NCI-H226 (cell line): ENCODE measurements around the gene EBF3.

Source experiments
- DNase-seq: peaks from one replicate; pipeline ENCODE4 v3.0.0-alpha.2; 2015

EBF3 gene

DNA sequence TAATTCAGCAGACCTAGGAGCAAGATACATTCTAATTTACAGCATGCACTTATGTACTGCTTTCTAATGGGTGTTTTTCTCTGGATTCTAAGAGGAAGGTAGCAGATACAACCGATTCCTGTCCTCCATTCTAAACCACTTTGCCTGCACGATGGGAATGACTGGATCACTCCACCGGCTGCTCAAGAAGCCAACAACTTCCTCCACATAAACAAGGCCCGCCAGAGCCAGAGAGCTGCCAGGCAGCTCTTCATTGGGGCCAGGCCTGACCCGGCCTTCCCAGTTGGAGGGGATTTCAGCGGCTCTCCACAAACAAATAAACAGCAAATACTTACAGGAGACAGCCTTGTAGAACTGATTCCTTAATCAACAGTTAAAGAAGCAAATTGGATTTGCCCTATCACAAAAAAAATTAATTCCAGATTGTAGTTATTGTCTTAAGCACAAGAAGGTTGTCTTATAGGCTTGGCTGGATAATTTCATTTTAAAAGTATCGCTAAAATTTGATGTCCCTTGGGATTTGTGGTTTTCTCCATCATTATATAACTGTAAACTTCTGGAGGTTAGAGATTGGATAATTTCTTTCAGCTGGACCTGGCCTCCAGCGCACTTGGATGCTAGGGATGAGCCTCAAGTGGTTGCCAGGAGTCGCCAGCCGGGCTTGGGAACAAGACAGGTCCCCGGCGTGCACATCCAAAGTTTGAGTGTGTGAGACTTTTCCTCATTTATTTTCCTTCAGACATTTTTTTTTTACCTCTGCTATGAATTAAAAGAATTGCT lies 20.9 kb downstream of the EBF3 start:
- DNase-seq: no peak

DNA sequence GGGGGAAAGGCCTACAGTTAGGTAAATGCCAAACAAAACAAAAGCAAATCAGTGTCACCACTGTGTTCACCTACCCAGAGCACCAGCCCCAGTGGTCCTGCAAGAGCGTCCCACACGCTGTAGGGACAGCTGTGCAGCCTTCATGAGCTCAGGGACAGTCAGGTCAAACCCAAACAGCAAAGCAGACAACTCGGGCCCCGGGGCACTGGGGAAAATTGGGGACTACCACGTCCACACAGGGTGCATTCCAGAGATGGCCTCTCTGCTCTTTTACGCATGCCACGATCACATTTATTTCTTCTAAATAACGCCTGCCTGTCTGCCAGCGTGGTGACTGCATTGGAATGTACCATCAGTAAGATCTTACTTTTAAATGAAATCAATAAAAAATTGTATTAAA lies 21.7 kb downstream of the EBF3 start:
- no peak for DNase-seq

GRCh38 chr10:129942019-129942277 lies 22.1 kb downstream of the EBF3 start:
- no peak for DNase-seq

DNA sequence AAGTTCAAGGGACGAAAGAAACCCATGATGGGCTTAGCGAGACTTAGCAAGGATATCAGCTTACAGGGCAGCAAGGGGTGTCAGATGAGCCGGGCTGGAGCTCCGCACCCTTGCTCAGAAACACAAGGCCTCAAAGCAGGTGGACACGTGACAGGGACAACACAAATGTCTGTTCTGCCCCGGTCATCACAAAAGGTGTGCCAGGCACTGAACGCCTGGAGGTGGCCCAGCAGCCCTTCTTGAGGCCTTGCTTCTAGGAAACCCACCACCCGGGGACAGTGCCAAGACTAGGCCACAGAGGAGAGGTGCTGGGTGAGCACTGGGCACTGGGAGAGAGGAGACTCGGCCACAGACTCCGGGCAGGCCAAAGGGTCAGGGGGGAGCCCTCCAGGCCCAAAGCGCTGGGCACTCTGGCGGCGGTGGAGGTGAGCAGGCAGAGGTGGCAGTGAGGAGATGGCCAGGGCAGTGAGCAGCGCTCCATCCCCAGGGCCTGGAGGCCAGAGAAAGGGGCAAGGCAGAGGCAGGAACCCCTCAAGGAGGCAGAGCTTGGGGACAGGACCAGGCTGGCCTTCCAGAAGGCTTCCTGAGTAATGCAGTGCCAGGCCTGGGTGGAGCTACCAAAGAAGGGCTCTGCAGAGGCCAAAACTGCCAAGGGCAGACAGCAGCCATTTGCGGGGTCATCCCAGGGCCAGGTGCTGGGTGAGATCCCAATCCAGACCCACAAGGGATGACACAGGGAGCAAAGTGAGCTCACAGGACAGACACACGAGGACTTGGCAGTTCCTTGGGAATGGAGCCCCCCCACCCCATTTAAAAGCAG lies 22.7 kb downstream of the EBF3 start:
- DNase-seq: no peak

- DNase-seq: no peak
These were observed 23.4 kb downstream of the EBF3 start for GRCh38 chr10:129940617-129941198.

GRCh38 chr10:129939416-129940275 lies 24.4 kb downstream of the EBF3 start:
- no peak for DNase-seq

DNA sequence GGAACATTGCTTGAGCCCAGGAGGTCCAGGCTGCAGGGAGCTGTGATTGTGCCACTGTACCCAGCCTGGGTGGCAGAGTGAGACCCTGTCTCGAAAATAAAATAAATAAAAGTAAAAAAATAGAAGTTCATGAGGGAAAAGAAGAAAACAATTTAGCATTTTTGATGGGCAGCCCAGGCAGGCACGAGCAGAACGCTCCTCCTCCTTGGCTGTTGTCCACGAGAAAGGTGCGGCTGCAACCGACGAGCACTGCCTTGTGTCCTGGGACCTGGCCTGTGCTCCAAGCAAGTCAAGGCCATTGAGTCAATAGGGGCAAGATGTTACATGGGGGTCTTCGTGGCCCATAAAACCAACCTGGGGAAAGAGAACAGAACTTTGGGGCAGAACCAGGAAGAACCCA lies 25.6 kb downstream of the EBF3 start:
- DNase-seq: no peak

GRCh38 chr10:129937351-129937751 lies 26.7 kb downstream of the EBF3 start:
- no peak for DNase-seq

DNA sequence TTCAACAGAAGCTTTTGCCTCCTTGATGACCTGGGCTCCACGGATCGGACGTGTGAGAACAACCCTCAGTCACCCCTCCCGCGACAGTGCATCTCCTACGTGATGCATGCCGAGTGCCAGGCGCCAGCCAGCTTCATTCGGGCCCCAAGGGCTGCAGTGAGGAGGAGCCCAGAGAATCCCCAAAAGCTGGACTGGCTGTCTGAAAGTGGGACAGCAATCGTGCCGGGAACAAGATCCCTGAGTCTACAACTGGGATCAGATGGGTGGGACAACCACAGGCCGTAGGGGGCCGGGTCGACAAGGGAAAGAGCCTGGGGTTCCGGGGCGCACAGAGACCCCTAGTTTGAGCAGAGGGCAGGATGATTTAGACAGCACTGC lies 27.2 kb downstream of the EBF3 start:
- DNase-seq: no peak

GRCh38 chr10:129936266-129936922 lies 27.7 kb downstream of the EBF3 start:
- DNase-seq: no peak

DNA sequence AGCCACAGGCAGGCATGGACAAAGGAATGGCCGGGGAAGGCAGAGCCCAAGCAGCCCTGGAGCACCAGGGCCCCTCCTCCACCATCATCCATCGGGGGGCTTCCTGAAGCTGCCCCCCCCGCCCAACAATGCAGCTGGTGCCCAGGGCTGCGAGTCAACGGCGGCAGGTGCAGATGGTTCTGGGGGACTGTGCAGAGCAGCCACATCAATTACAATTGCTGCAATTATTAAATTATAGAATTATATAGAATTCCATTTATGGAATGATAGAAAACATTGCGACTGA lies 28.3 kb downstream of the EBF3 start:
- no peak for DNase-seq

GRCh38 chr10:129935102-129935866 lies 28.8 kb downstream of the EBF3 start:
- DNase-seq: no peak

GRCh38 chr10:129934196-129934925 lies 29.7 kb downstream of the EBF3 start:
- DNase-seq: no peak

DNA sequence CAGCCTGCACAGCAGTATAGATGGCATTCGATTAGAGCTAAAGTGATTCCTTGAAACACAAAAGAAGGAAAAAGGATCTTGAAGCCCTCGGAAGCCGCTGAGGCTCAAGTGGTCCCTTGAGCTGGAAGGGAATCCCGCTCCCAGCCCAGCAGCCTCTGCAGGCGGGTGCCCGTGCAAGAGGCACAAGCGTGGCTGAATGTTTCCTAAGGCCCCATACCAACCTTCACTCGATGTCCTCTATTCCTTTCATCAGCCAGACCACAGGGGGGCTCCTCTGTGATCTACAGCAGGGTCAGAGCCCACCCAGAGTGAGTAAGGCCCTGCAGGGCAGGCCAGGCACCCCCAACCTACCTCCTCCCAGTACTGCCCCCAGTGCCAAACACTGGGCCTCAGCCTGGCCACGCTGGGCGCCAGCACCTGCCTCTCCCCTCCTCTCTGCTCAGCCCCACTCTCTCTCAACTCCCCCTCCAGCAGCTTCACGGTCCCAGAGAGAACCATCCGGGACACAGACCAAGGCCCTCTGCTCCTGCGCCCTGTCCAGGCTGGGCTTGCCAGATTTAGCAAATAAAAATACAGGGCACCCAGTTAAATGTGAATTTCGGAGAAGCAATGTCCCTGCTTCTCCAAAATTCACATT lies 30.5 kb downstream of the EBF3 start:
- DNase-seq: no peak

DNA sequence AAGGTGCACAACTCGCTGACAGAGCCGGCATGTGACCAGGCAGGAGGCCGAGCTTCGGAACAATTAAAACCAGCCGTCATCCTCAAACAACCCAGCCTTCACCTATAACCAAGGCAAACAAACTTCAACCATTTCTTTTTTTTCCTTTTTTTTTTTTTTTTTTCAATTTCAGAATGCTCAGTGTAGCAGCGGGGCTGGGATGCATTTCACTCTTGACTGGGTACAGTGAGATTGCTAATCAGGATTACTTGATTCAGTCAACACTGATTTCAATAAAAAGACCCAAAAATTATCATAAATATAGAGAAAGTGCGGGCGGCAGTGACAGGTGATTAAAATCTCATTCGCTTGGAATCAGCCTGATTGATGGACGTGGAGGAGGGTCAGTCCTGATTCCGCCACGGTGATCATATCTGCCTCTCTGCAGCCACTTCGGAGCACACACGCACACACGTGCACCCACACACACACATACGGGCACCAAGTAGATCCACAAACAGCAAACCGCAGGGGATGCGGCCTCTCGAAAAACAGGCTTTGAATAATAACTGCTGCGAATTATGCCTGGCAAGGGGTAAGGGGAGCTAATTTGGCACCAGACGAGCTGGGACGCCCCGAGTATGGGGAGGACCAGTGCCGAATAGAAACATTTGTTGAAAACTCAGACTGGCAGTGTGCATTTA lies 31.2 kb downstream of the EBF3 start:
- DNase-seq: no peak

- no peak for DNase-seq
These were observed 31.9 kb downstream of the EBF3 start for GRCh38 chr10:129932182-129932581.

GRCh38 chr10:129929343-129930292 lies 34.5 kb downstream of the EBF3 start:
- no peak for DNase-seq

DNA sequence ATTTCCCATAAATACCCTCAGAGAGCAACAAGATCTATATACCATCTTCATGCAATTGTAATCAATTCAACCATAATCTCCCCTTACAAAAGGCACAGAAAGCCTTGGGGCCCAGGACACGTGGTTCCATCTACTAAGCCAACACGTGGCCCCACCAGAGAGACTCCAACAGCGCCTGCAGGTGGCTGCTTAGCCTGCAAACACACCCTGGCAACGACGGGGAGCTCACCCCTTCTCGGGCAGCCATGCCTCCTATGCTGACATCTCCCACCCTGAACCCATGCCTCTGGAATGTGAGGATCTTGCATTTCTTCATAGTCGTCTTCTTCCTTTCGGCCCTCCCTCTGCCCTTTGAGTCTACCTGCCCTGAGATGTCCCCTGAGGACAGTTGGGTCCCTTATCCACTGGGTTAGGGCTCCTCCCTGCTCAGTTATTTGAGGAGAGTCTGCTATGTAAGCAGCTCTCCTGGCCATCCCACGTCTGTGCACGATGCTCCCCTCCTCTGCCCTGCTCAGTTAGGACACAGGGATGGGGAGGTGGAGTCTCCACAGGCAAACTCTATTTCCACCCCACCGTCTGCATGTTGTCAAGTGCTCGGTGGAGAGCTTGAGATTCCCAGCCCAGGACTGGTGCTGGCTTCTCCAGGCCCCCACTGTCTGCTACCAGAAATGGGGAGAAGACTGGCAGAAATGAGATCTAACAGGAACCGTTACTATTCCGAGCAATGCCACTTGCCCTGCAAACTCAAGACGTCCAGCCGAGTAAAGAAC lies 36.5 kb downstream of the EBF3 start:
- no peak for DNase-seq
